ENCODE measurements around the gene FUS. TPM values are rescaled to one million over a fixed set of nuclear protein-coding genes. Genes with fewer than 3 reads are reported as not detected.
A peak's percentile ranks its signal among the peaks of the same experiment; 100 is the strongest.

The FUS gene
- total and polyA plus RNA-seq, 2 of the 13 experiments (the other 11 are each of a cell fraction or from before 2014, with no cell fraction given) = 68.1 to 168 TPM

DNA sequence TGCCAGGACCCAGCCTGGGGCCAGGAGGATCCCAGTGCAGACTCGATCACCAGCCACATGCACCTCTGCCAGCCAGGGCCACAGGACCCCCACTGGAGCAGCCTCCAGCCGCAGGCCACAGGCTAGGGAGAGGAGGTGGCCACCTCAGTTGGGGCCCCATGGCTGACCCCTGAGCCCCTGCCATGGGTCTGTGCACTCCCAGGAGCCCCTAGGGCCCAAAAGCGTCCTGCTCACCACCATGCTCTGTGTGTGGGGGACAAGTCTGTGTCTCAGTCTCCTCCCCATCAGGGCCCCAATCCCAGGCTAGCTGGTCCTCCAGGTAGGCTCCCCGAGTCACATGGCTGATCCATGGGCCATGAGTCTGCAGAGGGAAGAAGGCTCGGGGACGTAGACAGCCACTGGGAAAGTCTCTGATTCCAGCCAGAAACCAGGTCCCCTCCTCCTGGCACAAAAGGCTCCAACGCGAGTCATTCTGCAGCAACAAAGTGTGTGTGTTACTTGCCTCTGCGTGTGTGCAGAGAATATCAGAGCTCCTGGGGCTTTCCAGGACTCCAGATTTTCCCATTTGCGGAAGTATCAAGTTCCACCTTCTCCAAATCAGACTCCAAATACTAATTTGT is 38.3 kb upstream of the FUS start (continued):
- TF ChIP-seq, protein P1, sequence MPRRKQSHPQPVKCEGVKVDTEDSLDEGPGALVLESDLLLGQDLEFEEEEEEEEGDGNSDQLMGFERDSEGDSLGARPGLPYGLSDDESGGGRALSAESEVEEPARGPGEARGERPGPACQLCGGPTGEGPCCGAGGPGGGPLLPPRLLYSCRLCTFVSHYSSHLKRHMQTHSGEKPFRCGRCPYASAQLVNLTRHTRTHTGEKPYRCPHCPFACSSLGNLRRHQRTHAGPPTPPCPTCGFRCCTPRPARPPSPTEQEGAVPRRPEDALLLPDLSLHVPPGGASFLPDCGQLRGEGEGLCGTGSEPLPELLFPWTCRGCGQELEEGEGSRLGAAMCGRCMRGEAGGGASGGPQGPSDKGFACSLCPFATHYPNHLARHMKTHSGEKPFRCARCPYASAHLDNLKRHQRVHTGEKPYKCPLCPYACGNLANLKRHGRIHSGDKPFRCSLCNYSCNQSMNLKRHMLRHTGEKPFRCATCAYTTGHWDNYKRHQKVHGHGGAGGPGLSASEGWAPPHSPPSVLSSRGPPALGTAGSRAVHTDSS (CRISPR knock-in tag; conservative IDR thresholded peaks at IDR 0.05) = no peak
- TF ChIP-seq ZNF792 (CRISPR knock-in tag; IDR thresholded peaks at IDR 0.05) (0 out of 2 replicates have a peak, but pooled peaks have one; percentile 20), AKAP8 (CRISPR knock-in tag; IDR thresholded peaks at IDR 0.05) (0 out of 2 replicates have a peak, but pooled peaks have one; percentile 6), KMT2A (CRISPR knock-in tag; IDR thresholded peaks at IDR 0.05) (no peak), RFXAP (CRISPR knock-in tag; IDR thresholded peaks at IDR 0.05; ENCODE audit: borderline replicate concordance) (no peak), ZNF773 (CRISPR knock-in tag; IDR thresholded peaks at IDR 0.05; ENCODE audit: borderline replicate concordance) (no peak), FOSL1 (CRISPR knock-in tag; IDR thresholded peaks at IDR 0.05; ENCODE audit: borderline replicate concordance) (no peak), ZNF619 (CRISPR knock-in tag; IDR thresholded peaks at IDR 0.05) (no peak), ZC3H13 (CRISPR knock-in tag; IDR thresholded peaks at IDR 0.05) (no peak), EZH2 (conservative IDR thresholded peaks at IDR 0.05; ENCODE audit: low read depth, low read length) (no peak), BORCS8-MEF2B (CRISPR knock-in tag; IDR thresholded peaks at IDR 0.05) (no peak), EEA1 (CRISPR knock-in tag; IDR thresholded peaks at IDR 0.05; ENCODE audit: borderline replicate concordance) (no peak), ZNF781 (CRISPR knock-in tag; IDR thresholded peaks at IDR 0.05; ENCODE audit: borderline replicate concordance, not compliant biosample characterization) (no peak), ZNF703 (CRISPR knock-in tag; IDR thresholded peaks at IDR 0.05; ENCODE audit: borderline replicate concordance) (no peak; the same call in 1 of the 2 replicates)
- TF ChIP-seq, protein P2, sequence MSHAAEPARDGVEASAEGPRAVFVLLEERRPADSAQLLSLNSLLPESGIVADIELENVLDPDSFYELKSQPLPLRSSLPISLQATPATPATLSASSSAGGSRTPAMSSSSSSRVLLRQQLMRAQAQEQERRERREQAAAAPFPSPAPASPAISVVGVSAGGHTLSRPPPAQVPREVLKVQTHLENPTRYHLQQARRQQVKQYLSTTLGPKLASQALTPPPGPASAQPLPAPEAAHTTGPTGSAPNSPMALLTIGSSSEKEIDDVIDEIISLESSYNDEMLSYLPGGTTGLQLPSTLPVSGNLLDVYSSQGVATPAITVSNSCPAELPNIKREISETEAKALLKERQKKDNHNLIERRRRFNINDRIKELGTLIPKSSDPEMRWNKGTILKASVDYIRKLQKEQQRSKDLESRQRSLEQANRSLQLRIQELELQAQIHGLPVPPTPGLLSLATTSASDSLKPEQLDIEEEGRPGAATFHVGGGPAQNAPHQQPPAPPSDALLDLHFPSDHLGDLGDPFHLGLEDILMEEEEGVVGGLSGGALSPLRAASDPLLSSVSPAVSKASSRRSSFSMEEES (CRISPR knock-in tag; IDR thresholded peaks at IDR 0.05) = no peak
- TF ChIP-seq, protein P3, sequence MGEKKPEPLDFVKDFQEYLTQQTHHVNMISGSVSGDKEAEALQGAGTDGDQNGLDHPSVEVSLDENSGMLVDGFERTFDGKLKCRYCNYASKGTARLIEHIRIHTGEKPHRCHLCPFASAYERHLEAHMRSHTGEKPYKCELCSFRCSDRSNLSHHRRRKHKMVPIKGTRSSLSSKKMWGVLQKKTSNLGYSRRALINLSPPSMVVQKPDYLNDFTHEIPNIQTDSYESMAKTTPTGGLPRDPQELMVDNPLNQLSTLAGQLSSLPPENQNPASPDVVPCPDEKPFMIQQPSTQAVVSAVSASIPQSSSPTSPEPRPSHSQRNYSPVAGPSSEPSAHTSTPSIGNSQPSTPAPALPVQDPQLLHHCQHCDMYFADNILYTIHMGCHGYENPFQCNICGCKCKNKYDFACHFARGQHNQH (CRISPR knock-in tag; IDR thresholded peaks at IDR 0.05) = no peak
- TF ChIP-seq, protein P4, sequence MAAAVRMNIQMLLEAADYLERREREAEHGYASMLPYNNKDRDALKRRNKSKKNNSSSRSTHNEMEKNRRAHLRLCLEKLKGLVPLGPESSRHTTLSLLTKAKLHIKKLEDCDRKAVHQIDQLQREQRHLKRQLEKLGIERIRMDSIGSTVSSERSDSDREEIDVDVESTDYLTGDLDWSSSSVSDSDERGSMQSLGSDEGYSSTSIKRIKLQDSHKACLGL (CRISPR knock-in tag; IDR thresholded peaks at IDR 0.05) = no peak
- TF ChIP-seq, protein P5, sequence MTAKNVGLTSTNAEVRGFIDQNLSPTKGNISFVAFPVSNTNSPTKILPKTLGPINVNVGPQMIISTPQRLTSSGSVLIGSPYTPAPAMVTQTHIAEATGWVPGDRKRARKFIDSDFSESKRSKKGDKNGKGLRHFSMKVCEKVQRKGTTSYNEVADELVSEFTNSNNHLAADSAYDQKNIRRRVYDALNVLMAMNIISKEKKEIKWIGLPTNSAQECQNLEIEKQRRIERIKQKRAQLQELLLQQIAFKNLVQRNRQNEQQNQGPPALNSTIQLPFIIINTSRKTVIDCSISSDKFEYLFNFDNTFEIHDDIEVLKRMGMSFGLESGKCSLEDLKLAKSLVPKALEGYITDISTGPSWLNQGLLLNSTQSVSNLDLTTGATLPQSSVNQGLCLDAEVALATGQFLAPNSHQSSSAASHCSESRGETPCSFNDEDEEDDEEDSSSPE (CRISPR knock-in tag; IDR thresholded peaks at IDR 0.05) = no peak
- TF ChIP-seq, protein P6, sequence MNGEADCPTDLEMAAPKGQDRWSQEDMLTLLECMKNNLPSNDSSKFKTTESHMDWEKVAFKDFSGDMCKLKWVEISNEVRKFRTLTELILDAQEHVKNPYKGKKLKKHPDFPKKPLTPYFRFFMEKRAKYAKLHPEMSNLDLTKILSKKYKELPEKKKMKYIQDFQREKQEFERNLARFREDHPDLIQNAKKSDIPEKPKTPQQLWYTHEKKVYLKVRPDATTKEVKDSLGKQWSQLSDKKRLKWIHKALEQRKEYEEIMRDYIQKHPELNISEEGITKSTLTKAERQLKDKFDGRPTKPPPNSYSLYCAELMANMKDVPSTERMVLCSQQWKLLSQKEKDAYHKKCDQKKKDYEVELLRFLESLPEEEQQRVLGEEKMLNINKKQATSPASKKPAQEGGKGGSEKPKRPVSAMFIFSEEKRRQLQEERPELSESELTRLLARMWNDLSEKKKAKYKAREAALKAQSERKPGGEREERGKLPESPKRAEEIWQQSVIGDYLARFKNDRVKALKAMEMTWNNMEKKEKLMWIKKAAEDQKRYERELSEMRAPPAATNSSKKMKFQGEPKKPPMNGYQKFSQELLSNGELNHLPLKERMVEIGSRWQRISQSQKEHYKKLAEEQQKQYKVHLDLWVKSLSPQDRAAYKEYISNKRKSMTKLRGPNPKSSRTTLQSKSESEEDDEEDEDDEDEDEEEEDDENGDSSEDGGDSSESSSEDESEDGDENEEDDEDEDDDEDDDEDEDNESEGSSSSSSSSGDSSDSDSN (CRISPR knock-in tag; IDR thresholded peaks at IDR 0.05) = no peak; the same call in none of the 2 replicates
- TF ChIP-seq, protein P7, sequence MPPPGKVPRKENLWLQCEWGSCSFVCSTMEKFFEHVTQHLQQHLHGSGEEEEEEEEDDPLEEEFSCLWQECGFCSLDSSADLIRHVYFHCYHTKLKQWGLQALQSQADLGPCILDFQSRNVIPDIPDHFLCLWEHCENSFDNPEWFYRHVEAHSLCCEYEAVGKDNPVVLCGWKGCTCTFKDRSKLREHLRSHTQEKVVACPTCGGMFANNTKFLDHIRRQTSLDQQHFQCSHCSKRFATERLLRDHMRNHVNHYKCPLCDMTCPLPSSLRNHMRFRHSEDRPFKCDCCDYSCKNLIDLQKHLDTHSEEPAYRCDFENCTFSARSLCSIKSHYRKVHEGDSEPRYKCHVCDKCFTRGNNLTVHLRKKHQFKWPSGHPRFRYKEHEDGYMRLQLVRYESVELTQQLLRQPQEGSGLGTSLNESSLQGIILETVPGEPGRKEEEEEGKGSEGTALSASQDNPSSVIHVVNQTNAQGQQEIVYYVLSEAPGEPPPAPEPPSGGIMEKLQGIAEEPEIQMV (CRISPR knock-in tag; IDR thresholded peaks at IDR 0.05; ENCODE audit: low read depth) = 0 out of 2 replicates have a peak, but pooled peaks have one; percentile 28

Data from HepG2 (cell line).